Stomach (tissue), 9 donors: ENCODE results near the gene TTC34. TPM values are rescaled to one million over a fixed set of nuclear protein-coding genes. Genes with fewer than 3 reads are reported as not detected.

Experiments
- DNase-seq, 2 donors: peaks; one replicate each; pipeline versions ENCODE4 v3.0.0 to v3.0.0-alpha.2; 2013 to 2019
- H3K27ac ChIP-seq, 5 donors: fragments of 200-600 bp in 4 of 5; sonication (generic) in 4 of 5; one replicate each; pipeline ENCODE4 v1.5.1; 2013 to 2019; ENCODE audit warnings: mild to moderate bottlenecking in 1 of 5, moderate library complexity in 1 of 5
- H3K27me3 ChIP-seq, 3 donors: fragments of 200-600 bp; sonication (generic); one replicate each; pipeline ENCODE4 v1.5.1; 2017 to 2019; ENCODE audit warnings: mixed run types in 1 of 3
- H3K36me3 ChIP-seq, 4 donors: fragments of 200-600 bp; sonication (generic); 1 replicate in 3 of 4; 2 replicates in 1 of 4; pipeline ENCODE4 v1.5.1; 2016 to 2019
- H3K4me1 ChIP-seq, 4 donors: fragments of 200-600 bp; sonication (generic); one replicate each; pipeline ENCODE4 v1.5.1; 2016 to 2019
- H3K4me3 ChIP-seq, 4 donors: fragments of 200-600 bp; sonication (generic) in 3 of 4; one replicate each; pipeline ENCODE4 v1.5.1; 2016 to 2019; ENCODE audit warnings: mild to moderate bottlenecking in 1 of 4
- H3K9me3 ChIP-seq, 4 donors: fragments of 200-600 bp; sonication (generic); one replicate each; pipeline ENCODE4 v1.5.1; 2016 to 2019
- EP300 ChIP-seq: sonication (generic); formaldehyde crosslinking; IDR thresholded peaks from one replicate; pipeline ENCODE4 v1.6.1; 2017; ENCODE audit warnings: antibody characterized with exemption
- POLR2A ChIP-seq, 4 donors: fragments of 450-650 bp; IDR thresholded peaks; one replicate each; pipeline ENCODE4 v1.6.1; 2016; ENCODE audit warnings: antibody characterized with exemption in 4 of 4, control low read depth in 2 of 4, mild to moderate bottlenecking in 1 of 4, moderate library complexity in 1 of 4
- POLR2AphosphoS5 ChIP-seq, 3 donors: sonication (generic); formaldehyde crosslinking; IDR thresholded peaks; one replicate each; pipeline ENCODE4 v1.6.1; 2016; ENCODE audit warnings: antibody characterized with exemption in 3 of 3
- WGBS, 5 donors: extraction: QIAGEN DNeasy Blood & Tissue Kit in 3 of 5; methylation state at CpG; one replicate each; pipeline versions ENCODE4 v1.1.5 to v1.1.7; 2013 to 2018; 5-methylcytosine and 5-hydroxymethylcytosine counted together
- intact Hi-C: fragments of 100-400 bp; cut with DNase I; formaldehyde crosslinking; loops from one replicate; pipeline ENCODE4 v1.15.1; 2023; ENCODE audit warnings: low total_unique reads
- polyA plus RNA-seq, 3 donors: library from polyadenylated mRNA; stranded (reverse); fragments of 200-250 nt; gene quantifications; one replicate each; pipeline ENCODE4 v1.2.3, GENCODE V29; 2013
- total RNA-seq, 5 donors: library from RNA; depleted of rRNA; stranded (reverse); fragments of >200 nt; gene quantifications; one replicate each; pipeline versions ENCODE4 v1.1.0 to v1.2.3, GENCODE V29; 2014 to 2016
- TF ChIP-seq, protein P1 (sequence below), 7 experiments: fragments of 450-650 bp in 4 of 7; fragments of 200-600 bp in 3 of 7; sonication (generic) in 3 of 7; IDR thresholded peaks; one replicate each; pipeline ENCODE4 v1.5.1; 2016 to 2019; ENCODE audit warnings: antibody characterized with exemption in 7 of 7, control low read depth in 2 of 7, mild to moderate bottlenecking in 1 of 7
- donor health status: healthy with polysubstance abuse.
- donor health status: Bipolar disorder and iron deficiency.
- donor health status: healthy.

Gene TTC34
- total and polyA plus RNA-seq, 8 donors, result 0.06 to 1.3 (median 0.33) TPM; not detected in 2

DNA sequence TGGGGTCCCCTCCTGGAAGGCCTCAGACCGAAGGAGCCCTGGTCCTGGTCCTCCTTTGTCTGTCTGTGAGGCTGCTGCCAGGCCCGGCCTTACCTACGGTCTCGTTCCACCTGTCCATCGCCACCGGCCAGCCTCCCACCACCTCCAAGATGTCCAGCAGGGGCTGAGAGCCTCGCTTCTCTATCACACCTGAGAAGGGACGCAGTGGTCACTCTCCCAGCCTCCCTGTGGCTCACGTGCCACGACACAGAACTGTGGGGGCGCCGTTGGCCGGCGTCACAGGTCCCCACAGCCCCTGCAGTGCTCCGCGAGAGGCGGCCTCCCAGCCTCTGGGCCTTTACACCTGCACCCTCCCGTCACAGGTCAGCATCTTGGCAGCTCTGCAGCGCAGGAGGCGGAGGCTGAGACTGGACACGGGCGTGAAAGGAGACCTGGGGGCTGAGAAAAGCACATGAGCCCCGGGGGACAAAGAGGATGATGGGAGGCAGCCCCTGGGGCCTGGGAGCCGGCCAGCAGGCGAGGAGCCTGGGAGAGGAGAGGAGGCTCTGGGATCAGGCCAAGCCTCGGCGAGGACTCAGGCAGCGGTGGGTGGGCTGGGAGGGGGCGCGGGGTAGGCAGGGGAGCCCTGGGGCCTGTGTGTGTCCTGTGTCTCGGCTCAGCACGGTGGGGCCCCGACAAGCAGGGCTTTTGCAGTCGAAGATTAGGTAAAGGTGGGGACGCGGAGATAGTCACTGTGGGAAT, 194.4 kb downstream of the TTC34 start:
- H3K27me3 ChIP-seq, result peaks cover 0 to 71% (median 16%) of the 10 kb centered on the region in 3 donors
- DNase-seq, result peak in 1 of 2 donors; percentile 56
- TF ChIP-seq POLR2A (IDR thresholded peaks at IDR 0.05), result no peak
- TF ChIP-seq, protein P1, sequence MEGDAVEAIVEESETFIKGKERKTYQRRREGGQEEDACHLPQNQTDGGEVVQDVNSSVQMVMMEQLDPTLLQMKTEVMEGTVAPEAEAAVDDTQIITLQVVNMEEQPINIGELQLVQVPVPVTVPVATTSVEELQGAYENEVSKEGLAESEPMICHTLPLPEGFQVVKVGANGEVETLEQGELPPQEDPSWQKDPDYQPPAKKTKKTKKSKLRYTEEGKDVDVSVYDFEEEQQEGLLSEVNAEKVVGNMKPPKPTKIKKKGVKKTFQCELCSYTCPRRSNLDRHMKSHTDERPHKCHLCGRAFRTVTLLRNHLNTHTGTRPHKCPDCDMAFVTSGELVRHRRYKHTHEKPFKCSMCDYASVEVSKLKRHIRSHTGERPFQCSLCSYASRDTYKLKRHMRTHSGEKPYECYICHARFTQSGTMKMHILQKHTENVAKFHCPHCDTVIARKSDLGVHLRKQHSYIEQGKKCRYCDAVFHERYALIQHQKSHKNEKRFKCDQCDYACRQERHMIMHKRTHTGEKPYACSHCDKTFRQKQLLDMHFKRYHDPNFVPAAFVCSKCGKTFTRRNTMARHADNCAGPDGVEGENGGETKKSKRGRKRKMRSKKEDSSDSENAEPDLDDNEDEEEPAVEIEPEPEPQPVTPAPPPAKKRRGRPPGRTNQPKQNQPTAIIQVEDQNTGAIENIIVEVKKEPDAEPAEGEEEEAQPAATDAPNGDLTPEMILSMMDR (IDR thresholded peaks at IDR 0.05), result no peak
- no peak for TF ChIP-seq POLR2AphosphoS5 (IDR thresholded peaks at IDR 0.05)
- no peak for TF ChIP-seq EP300
- H3K4me1 ChIP-seq, result peaks cover 0 to 20% (median 10%) of the 10 kb centered on the region in 4 donors
- intact Hi-C loops, result no loop called here
- H3K9me3 ChIP-seq, result no peaks in the 10 kb centered on the region
- no peak overlapping the region for H3K4me3 ChIP-seq
- H3K27ac ChIP-seq, result no peak overlapping the region
- no peaks in the 10 kb centered on the region for H3K36me3 ChIP-seq
- 73 to 81% (median 76%) methylated on average over 26 to 36 of the region's 36 CpGs for WGBS, 5 donors

DNA sequence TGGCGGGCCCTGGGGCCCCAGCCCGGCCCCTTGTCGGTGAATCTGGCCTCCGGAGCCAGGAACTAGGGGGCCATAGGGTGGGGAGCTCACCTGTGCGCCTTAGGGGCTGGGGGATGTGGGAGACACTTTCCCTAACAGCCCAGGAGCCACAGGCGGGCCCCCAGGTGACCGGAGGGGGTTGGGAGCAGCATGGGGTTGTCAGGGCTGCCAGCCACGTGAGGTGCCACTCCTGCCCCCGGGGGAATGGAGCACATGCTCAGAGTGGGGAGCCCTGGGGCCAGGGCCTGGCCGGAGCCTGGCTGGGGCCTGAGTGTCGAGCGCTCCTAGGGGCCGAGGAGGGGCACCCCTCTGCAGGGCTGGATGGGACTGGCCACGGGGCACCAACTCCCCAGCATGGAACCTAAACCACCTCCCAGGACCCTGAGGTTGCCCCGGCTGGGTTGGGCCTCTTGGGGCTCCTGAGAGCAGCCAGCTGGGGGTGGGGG, 195.1 kb downstream of the TTC34 start:
- no peaks in the 10 kb centered on the region for H3K36me3 ChIP-seq
- H3K9me3 ChIP-seq, result no peaks in the 10 kb centered on the region
- 84 to 90% (median 85%) methylated on average over 14 to 15 of the region's 15 CpGs for WGBS, 5 donors
- TF ChIP-seq, protein P1 (IDR thresholded peaks at IDR 0.05), result no peak
- peaks cover 0 to 68% (median 11%) of the 10 kb centered on the region in 3 donors for H3K27me3 ChIP-seq
- intact Hi-C loops, result no loop called here
- H3K4me3 ChIP-seq, result no peak overlapping the region
- peaks cover 0 to 18% (median 9%) of the 10 kb centered on the region in 4 donors for H3K4me1 ChIP-seq
- no peak overlapping the region for H3K27ac ChIP-seq
- DNase-seq, result no peak

DNA sequence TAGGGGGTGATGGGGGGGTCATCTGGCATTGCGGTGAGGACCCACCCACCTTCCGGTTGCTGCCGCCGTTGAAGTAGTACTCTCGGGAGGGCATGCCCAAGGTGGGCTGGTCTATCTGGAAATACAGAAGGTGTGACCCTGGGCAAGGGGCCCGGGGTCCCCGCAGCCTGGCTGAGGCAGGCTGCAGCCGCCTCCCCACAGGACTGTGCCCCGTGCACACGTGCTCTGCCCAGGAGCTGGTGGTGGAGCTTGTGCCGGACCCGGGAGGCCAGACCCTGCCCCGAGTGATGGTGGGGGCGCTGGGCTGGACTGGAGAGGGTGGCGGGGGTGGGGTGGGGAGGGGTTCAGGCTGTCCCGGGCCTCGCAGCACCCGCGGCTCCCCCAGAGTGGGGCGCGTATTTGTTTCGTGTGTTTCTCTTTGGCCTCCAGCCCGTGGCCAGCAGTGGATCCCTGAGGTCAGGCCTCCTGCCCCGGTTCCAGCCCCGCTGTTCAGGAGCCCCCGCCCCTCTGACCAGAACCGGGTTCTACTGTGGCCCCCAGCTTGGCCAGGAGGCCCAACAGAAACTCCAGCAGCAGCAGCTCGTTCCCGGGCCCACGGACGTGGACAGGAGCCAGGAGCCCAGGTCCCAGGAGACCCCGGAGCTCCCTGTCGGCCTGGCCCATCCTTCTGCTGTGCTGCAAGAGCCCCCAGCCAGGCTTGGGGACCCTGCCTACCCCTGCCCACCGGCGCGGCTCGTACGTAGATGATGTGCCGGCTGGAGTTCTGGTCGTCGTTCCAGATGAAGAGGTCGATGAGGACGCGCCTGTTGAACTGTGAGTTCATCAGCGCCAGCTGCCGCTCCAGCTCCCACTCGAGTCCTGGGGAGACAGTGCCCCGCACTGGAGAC, 195.7 kb downstream of the TTC34 start:
- H3K4me3 ChIP-seq, result no peak overlapping the region
- H3K9me3 ChIP-seq, result no peaks in the 10 kb centered on the region
- H3K27ac ChIP-seq, result no peak overlapping the region
- intact Hi-C loops, result no loop called here
- TF ChIP-seq POLR2AphosphoS5 (IDR thresholded peaks at IDR 0.05) (no peak), POLR2A (IDR thresholded peaks at IDR 0.05) (no peak), EP300 (no peak)
- TF ChIP-seq, protein P1 (IDR thresholded peaks at IDR 0.05), result no peak
- peaks cover 0 to 11% (median 3%) of the 10 kb centered on the region in 4 donors for H3K4me1 ChIP-seq
- 82 to 89% (median 86%) methylated on average over 33 to 48 of the region's 48 CpGs for WGBS, 5 donors
- peaks cover 0 to 61% (median 4%) of the 10 kb centered on the region in 3 donors for H3K27me3 ChIP-seq
- H3K36me3 ChIP-seq, result no peaks in the 10 kb centered on the region
- no peak for DNase-seq

DNA sequence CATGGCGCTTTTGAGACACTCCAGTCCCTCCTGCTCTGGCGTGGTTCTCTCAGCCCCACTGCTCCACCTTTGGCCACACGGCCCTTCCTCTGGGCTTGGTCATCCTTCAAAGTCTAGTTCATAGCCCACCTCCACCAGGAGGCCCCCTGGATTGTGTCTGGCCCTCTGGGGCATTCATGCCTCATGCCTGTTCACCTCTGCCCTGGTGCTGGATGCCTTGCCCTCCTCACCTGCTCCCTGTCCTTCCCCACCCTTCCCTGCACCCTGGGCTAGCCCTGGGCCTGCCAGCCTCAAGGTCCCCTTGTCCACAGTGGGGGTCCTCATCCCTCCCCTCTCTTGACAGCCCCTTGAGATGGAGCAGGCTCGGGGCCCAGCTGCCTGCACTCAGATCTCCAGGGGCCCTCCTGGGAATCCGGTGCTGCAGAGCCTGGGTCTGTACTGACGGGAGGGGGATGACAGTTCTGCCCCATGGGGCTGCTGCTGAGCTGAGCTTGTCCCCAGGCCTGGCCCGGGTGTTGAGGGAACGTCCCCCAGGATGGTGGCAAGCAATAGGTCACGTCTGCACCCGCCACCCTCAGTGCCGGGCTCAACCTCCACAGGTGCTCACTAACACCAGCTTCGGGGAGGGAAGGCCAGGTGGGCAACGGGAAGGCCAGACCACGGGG, 196.5 kb downstream of the TTC34 start:
- no peaks in the 10 kb centered on the region for H3K9me3 ChIP-seq
- 80 to 92% (median 84%) methylated on average over 12 to 14 of the region's 14 CpGs for WGBS, 5 donors
- peaks cover 0 to 56% (median 4%) of the 10 kb centered on the region in 3 donors for H3K27me3 ChIP-seq
- intact Hi-C loops, result no loop called here
- peak in 1 of 2 donors; percentile 3 for DNase-seq
- TF ChIP-seq, protein P1 (IDR thresholded peaks at IDR 0.05), result no peak
- no peak for TF ChIP-seq POLR2AphosphoS5 (IDR thresholded peaks at IDR 0.05)
- TF ChIP-seq EP300, result no peak
- no peak for TF ChIP-seq POLR2A (IDR thresholded peaks at IDR 0.05)
- H3K4me3 ChIP-seq, result no peak overlapping the region
- no peaks in the 10 kb centered on the region for H3K36me3 ChIP-seq
- H3K27ac ChIP-seq, result no peak overlapping the region
- peaks cover 0 to 10% (median 0%) of the 10 kb centered on the region in 4 donors for H3K4me1 ChIP-seq
